GM12891 (cell line): ENCODE measurements around the gene PAFAH1B2.
A peak's percentile ranks its signal among the peaks of the same experiment; 100 is the strongest.
"Not testable (repeated sequence)": the region's sequence is repeated elsewhere in the genome, so short reads cannot be mapped to it uniquely, and the experiment has no call there.

Experiments
- DNase-seq: peaks from one replicate; pipeline ENCODE4 v3.0.0; 2011; ENCODE audit warnings: low spot score; ENCODE audit not compliant: insufficient read length
- FAIRE-seq: peaks from 2 replicates; lab custom pipeline; 2011; peaks lifted over from hg19 to GRCh38; lab: Jason Lieb, UNC
- PAX5 ChIP-seq: IDR thresholded peaks from 2 replicates; pipeline ENCODE4 v1.6.1; 2011; ENCODE audit warnings: low read length, moderate library complexity, mild to moderate bottlenecking; ENCODE audit not compliant: insufficient read depth, severe bottlenecking
- POLR2A ChIP-seq: IDR thresholded peaks from 2 replicates; pipeline ENCODE4 v1.6.1; 2011; ENCODE audit warnings: low read depth, low read length, control low read depth
- POLR2AphosphoS5 ChIP-seq: IDR thresholded peaks from 2 replicates; pipeline ENCODE4 v1.6.1; 2011; ENCODE audit warnings: low read depth, low read length, control low read depth
- POU2F2 ChIP-seq: IDR thresholded peaks from 2 replicates; pipeline ENCODE4 v1.6.1; 2011; ENCODE audit warnings: low read depth, mild to moderate bottlenecking, control low read depth, low read length, moderate library complexity
- SPI1 ChIP-seq: IDR thresholded peaks from 2 replicates; pipeline ENCODE4 v1.6.1; 2011; ENCODE audit warnings: low read depth, low read length, control low read depth
- TAF1 ChIP-seq: IDR thresholded peaks from 2 replicates; pipeline ENCODE4 v1.6.1; 2011; ENCODE audit warnings: low read depth, low read length, control low read depth

PAFAH1B2 gene

DNA sequence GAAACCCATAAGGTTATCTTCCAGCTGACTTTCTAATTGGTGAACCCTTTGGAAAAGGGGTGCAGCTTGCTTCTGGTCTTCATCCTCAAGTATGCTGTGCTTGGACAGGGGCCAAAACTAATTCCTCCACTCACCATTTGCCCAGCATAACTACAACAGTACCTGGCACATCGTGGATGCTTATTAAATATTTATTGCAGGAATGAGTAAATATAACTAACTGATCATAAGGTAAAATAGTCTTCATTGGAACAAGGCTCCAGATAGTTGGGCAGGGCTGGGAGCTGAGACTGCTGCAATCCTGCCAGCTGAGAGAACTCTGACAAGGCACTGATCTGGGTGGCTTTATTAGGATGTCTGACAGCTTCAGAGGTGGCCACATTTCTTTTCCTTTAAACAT lies 32.1 kb downstream of the PAFAH1B2 start:
- TF ChIP-seq PAX5 = no peak
- TF ChIP-seq POLR2AphosphoS5 = no peak
- no peak for TF ChIP-seq TAF1
- TF ChIP-seq POU2F2 = no peak
- DNase-seq = no peak
- FAIRE-seq = no peak

DNA sequence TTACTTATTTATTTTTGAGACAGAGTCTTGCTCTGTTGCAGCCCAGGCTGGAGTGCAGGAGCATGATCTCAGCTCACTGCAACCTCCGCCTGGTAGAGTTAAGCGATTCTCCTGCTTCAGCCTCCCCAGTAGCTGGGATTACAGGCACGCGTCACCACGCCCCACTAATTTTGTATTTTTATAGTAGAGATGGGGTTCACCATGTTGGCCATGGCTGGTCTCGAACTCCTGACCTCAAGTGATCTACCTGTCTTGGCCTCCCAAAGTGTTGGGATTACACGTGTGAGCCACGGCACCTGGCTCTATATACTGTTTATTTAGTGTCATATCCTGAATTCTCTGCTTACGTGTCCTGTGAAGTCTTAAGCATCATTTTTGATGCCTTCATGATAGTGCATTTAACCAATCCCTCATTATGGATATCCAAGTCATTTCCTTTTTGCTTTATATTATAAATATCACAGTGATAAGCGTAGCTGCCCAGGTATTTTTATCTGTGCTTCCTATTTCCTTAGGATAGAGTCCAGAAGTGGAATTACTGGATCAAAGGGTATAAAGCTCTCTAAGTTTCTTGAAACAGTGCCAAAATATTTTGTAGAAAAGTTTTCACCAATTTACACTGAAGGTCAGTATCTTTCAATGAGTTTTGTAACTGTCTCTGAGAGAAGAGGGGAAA lies 33.6 kb downstream of the PAFAH1B2 start:
- FAIRE-seq (no peak), DNase-seq (no peak)
- no peak for TF ChIP-seq POLR2A
- TF ChIP-seq SPI1 = no peak
- no peak for TF ChIP-seq PAX5
- no peak for TF ChIP-seq TAF1
- TF ChIP-seq POU2F2 = no peak
- TF ChIP-seq POLR2AphosphoS5 = no peak

- TF ChIP-seq PAX5 = no peak
- no peak for TF ChIP-seq SPI1
- TF ChIP-seq TAF1 = no peak
- TF ChIP-seq POLR2A = peak; percentile 66
- no peak for TF ChIP-seq POU2F2
- peak; percentile 53; the same call in 1 of the 2 replicates for TF ChIP-seq POLR2AphosphoS5
- FAIRE-seq = peak; percentile 97
- peak; percentile 80 for DNase-seq
Measured at GRCh38 chr11:117178210-117179034, 34.3 kb downstream of the PAFAH1B2 start, which contains the start of gene SIDT2. TSS of gene SIDT2 (plus strand) at chr11:117178743. CDS start at chr11:117179264, 521 bp downstream.

GRCh38 chr11:117179048-117179999 lies 35.2 kb downstream of the PAFAH1B2 start:
- 0 out of 2 replicates have a peak, but pooled peaks have one; percentile 17 for TF ChIP-seq POU2F2
- no peak for TF ChIP-seq POLR2A
- TF ChIP-seq SPI1 = no peak
- DNase-seq (no peak), FAIRE-seq (peak; percentile 84)

GRCh38 chr11:117180020-117180419 lies 35.9 kb downstream of the PAFAH1B2 start:
- DNase-seq (no peak), FAIRE-seq (no peak)
- TF ChIP-seq TAF1 (no peak), POU2F2 (no peak), POLR2AphosphoS5 (no peak), POLR2A (no peak), SPI1 (no peak), PAX5 (no peak)

- DNase-seq (peak; percentile 64), FAIRE-seq (peak; percentile 96)
- TF ChIP-seq POLR2AphosphoS5 (no peak), POLR2A (no peak), PAX5 (no peak), TAF1 (no peak), POU2F2 (no peak), SPI1 (no peak)
Measured at GRCh38 chr11:117180661-117181585, 36.8 kb downstream of the PAFAH1B2 start.

DNA sequence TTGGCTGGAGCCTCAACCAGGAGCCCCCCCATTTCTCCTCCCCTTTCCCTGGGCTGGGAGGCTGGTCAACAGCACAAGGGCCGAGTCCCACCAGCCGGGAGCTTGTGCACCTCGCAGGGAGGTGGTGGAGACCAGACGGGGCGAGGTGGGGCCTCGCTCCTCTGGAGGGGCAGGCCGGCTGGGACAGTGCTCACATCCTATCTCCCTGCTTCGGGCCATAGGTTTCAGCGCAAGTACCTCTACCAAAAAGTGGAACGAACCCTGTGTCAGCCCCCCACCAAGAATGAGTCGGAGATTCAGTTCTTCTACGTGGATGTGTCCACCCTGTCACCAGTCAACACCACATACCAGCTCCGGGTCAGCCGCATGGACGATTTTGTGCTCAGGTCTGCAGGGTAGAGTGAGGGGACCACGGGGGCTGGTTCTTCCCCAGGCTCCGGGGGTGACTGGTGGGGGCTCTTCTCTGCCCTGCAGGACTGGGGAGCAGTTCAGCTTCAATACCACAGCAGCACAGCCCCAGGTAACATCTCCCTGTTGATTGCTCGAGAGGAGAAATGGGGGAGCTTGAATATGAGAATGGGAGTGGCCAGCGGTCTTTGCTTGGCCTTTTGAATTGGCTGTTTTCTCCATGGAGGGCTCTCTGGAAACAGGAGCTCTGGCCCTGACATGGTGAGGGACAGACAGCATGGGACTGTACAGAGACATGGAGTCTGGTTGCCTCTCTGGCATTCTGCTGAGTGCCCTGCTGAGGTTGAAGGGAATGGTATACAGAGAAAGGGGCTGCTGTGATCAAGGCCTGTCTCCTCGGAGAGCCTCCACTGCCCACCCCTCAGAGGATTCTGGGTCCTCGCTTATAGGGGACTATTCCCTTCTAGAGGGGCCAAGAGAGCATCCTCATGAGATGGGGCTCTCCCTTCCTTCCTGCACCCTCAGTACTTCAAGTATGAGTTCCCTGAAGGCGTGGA lies 37.8 kb downstream of the PAFAH1B2 start:
- TF ChIP-seq SPI1 (no peak), TAF1 (no peak), PAX5 (no peak), POU2F2 (no peak), POLR2AphosphoS5 (no peak), POLR2A (no peak)
- no peak for DNase-seq

GRCh38 chr11:117182551-117182935 lies 38.5 kb downstream of the PAFAH1B2 start:
- DNase-seq (no peak), FAIRE-seq (no peak)
- no peak for TF ChIP-seq TAF1
- TF ChIP-seq PAX5 = no peak

More for the DNA sequence above, 37.8 kb downstream of the PAFAH1B2 start:
- no peak for FAIRE-seq

- not testable (repeated sequence) for DNase-seq, FAIRE-seq
Measured at GRCh38 chr11:117183178-117183577, 39.1 kb downstream of the PAFAH1B2 start.
